CD14-positive monocyte (primary cell): Measurements from ENCODE around the gene CHCHD10. TPM values are rescaled to one million over a fixed set of nuclear protein-coding genes. Genes with fewer than 3 reads are reported as not detected.

Source experiments
- DNase-seq, 3 donors: peaks; one replicate each; pipeline ENCODE4 v3.0.0-alpha.2; 2011 to 2022
- H2AFZ ChIP-seq: 2 replicates; pipeline ENCODE4 v1.6.0; 2012; ENCODE audit warnings: mild to moderate bottlenecking, low read depth, low read length, inconsistent platforms; ENCODE audit not compliant: insufficient read depth, poor library complexity, severe bottlenecking
- H3K27ac ChIP-seq, 2 donors: 1 replicate in 1 of 2; 2 replicates in 1 of 2; pipeline ENCODE4 v1.5.1; 2012 to 2013; ENCODE audit warnings: low read length in 2 of 2, control low read depth in 1 of 2, inconsistent platforms in 1 of 2, low read depth in 1 of 2, mild to moderate bottlenecking in 1 of 2
- H3K27me3 ChIP-seq, 2 donors: one replicate each; pipeline versions ENCODE4 v1.6.0 to v1.6.1; 2011 to 2013; ENCODE audit warnings: low read length in 2 of 2; ENCODE audit not compliant: control insufficient read depth in 2 of 2, insufficient read depth in 2 of 2
- H3K36me3 ChIP-seq, 2 donors: replicated peaks in 1 of 2; 1 replicate in 1 of 2; 2 replicates in 1 of 2; pipeline versions ENCODE4 v1.5.1 to v1.6.1; 2012 to 2013; ENCODE audit warnings: low read length in 2 of 2, control low read depth in 1 of 2, inconsistent platforms in 1 of 2, mild to moderate bottlenecking in 1 of 2; ENCODE audit not compliant: insufficient read depth in 2 of 2, control insufficient read depth in 1 of 2
- H3K4me1 ChIP-seq, 2 donors: 1 replicate in 1 of 2; 2 replicates in 1 of 2; pipeline versions ENCODE4 v1.5.1 to v1.6.1; 2012 to 2013; ENCODE audit warnings: low read length in 2 of 2, control low read depth in 1 of 2, inconsistent platforms in 1 of 2, mild to moderate bottlenecking in 1 of 2, moderate library complexity in 1 of 2; ENCODE audit not compliant: insufficient read depth in 2 of 2, control insufficient read depth in 1 of 2
- H3K4me2 ChIP-seq: replicated peaks from 2 replicates; pipeline ENCODE3; 2012; ENCODE audit warnings: low read length, moderate library complexity, mild to moderate bottlenecking; ENCODE audit not compliant: poor library complexity, severe bottlenecking; ENCODE audit errors: extremely low read depth
- H3K4me3 ChIP-seq, 3 experiments: fragments of 200-600 bp in 1 of 3; sonication (generic) in 1 of 3; replicated peaks in 1 of 3; 1 replicate in 2 of 3; 2 replicates in 1 of 3; pipeline ENCODE4 v1.5.1; 2011 to 2013; ENCODE audit warnings: low read length in 3 of 3, mild to moderate bottlenecking in 3 of 3, control low read depth in 2 of 3, low read depth in 2 of 3, inconsistent platforms in 1 of 3, moderate library complexity in 1 of 3
- H3K79me2 ChIP-seq: 2 replicates; pipeline ENCODE4 v1.6.0; 2012; ENCODE audit warnings: mild to moderate bottlenecking, control low read depth, inconsistent platforms, low read length, moderate library complexity; ENCODE audit not compliant: insufficient read depth
- H3K9ac ChIP-seq: 2 replicates; pipeline ENCODE4 v1.6.0; 2017; ENCODE audit warnings: low read length, mild to moderate bottlenecking; ENCODE audit not compliant: insufficient read depth, poor library complexity, severe bottlenecking
- H3K9me3 ChIP-seq, 2 donors: replicated peaks in 1 of 2; 1 replicate in 1 of 2; 2 replicates in 1 of 2; pipeline versions ENCODE4 v1.5.1 to v1.6.1; 2012 to 2013; ENCODE audit warnings: low read length in 2 of 2, control low read depth in 1 of 2; ENCODE audit not compliant: control insufficient read depth in 1 of 2, insufficient read depth in 1 of 2
- H4K20me1 ChIP-seq: 2 replicates; pipeline ENCODE4 v1.6.0; 2012; ENCODE audit warnings: mild to moderate bottlenecking, low read length, control low read depth, moderate library complexity; ENCODE audit not compliant: insufficient read depth
- H3K27ac Mint-ChIP-seq, 7 donors: one replicate each; pipeline ENCODE4 v1.8.0; 2020; ENCODE audit warnings: mild to moderate bottlenecking in 7 of 7, mixed read lengths in 7 of 7, moderate library complexity in 6 of 7, inconsistent platforms in 2 of 7
- H3K27me3 Mint-ChIP-seq, 3 donors: one replicate each; pipeline ENCODE4 v1.8.0; 2021 to 2022; ENCODE audit warnings: low read depth in 3 of 3, mild to moderate bottlenecking in 3 of 3, mixed read lengths in 3 of 3, moderate library complexity in 3 of 3, inconsistent platforms in 1 of 3
- H3K36me3 Mint-ChIP-seq, 2 donors: one replicate each; pipeline ENCODE4 v1.8.0; 2020; ENCODE audit warnings: mixed read lengths in 2 of 2, inconsistent platforms in 1 of 2, mild to moderate bottlenecking in 1 of 2
- H3K4me1 Mint-ChIP-seq: one replicate; pipeline ENCODE4 v1.8.0; 2020; ENCODE audit warnings: mild to moderate bottlenecking, mixed read lengths
- H3K4me3 Mint-ChIP-seq, 2 donors: one replicate each; pipeline ENCODE4 v1.8.0; 2020; ENCODE audit warnings: mild to moderate bottlenecking in 2 of 2, mixed read lengths in 2 of 2, moderate library complexity in 1 of 2
- H3K9me3 Mint-ChIP-seq, 7 donors: one replicate each; pipeline ENCODE4 v1.8.0; 2020 to 2022; ENCODE audit warnings: mixed read lengths in 7 of 7, mild to moderate bottlenecking in 6 of 7, moderate library complexity in 6 of 7, inconsistent platforms in 2 of 7
- CTCF ChIP-seq: fragments of 200-600 bp; IDR thresholded peaks from one replicate; pipeline ENCODE4 v1.8.0; 2022; ENCODE audit warnings: antibody characterized with exemption, mild to moderate bottlenecking
- WGBS: methylation state at CpG from one replicate; pipeline ENCODE4 v1.1.5; 2013; ENCODE audit warnings: missing lambda C conversion rate; ENCODE audit not compliant: insufficient coverage; 5-methylcytosine and 5-hydroxymethylcytosine counted together
- intact Hi-C, 2 donors: fragments of 100-400 bp; cut with micrococcal nuclease; formaldehyde crosslinking; loops; one replicate each; pipeline versions ENCODE4 v1.15.0 to v1.15.1; 2023
- polyA plus RNA-seq, 3 donors: library from polyadenylated mRNA; depleted of rRNA in 1 of 3; unstranded in 2 of 3; stranded (reverse) in 1 of 3; fragments of 300-500 nt in 2 of 3; fragments of >200 nt in 1 of 3; fragmentation: Illumina TruSeq in 2 of 3; gene quantifications; 1 replicate in 2 of 3; 2 replicates in 1 of 3; pipeline ENCODE4 v1.2.3, GENCODE V29; 2012 to 2021

CHCHD10 gene
- polyA plus RNA-seq, 3 donors: 15.3 to 46.7 (median 26.8) TPM

GRCh38 chr22:23743303-23743705, 24.5 kb downstream of the CHCHD10 start:
- Histone ChIP-seq H2AFZ (no peak overlapping the region), H3K27me3 (no peaks in the 10 kb centered on the region), H3K4me2 (no peak overlapping the region), H4K20me1 (no peaks in the 10 kb centered on the region), H3K4me1 (no peaks in the 10 kb centered on the region), H3K9ac (no peak overlapping the region), H3K79me2 (no peaks in the 10 kb centered on the region), H3K9me3 (no peaks in the 10 kb centered on the region), H3K4me3 (no peak overlapping the region), H3K36me3 (peaks cover 22 to 31% of the 10 kb centered on the region in 2 donors), H3K27ac (no peak overlapping the region)
- no peak for TF ChIP-seq CTCF
- H3K4me3 Mint-ChIP-seq: no peak overlapping the region
- DNase-seq: no peak
- peaks cover 0 to 1% (median 0%) of the 10 kb centered on the region in 7 donors for H3K9me3 Mint-ChIP-seq
- H3K27ac Mint-ChIP-seq: no peak overlapping the region
- H3K36me3 Mint-ChIP-seq: peaks cover 27 to 28% of the 10 kb centered on the region in 2 donors
- WGBS: no CpG with 5 or more reads among the region's 2 CpGs
- H3K27me3 Mint-ChIP-seq: peaks cover 0 to 2% (median 0%) of the 10 kb centered on the region in 3 donors
- intact Hi-C loops: no loop called here
- peaks cover 9% of the 10 kb centered on the region for H3K4me1 Mint-ChIP-seq

DNA sequence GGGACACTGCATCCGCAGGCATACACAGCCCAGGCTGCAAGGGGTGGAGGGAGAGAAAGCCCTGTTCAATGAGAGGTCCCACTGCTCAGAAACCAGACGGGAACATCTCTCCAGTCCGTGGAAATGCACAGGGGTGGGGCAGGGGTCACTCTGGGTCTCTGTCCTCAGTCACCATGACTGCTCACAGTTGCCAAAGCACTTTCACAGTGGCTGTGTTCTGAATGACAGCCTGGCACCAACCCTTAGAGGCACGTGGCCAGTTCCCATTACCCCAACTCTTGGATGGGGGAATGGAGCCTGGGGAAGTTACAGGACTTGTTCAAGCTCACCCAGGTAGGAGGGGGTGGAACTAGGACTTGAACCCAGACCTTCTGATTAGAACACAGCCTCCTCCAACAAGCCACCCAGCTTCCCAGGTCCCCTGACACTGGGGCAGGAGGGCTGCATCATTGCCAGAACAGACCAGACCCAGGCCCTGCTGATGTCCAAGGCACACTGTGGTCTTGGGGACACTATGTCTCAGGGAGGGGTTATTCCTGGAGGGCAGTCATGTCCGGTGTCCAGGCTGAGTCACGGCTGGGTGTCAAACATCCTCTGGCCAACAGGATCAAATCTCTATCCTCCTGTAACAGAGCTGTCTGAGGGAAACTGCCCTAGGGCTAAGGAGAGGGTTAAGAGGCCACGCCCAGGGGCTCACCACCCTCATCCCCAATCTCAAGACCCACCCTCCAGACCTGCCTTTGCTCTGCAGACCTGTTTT, 25.1 kb downstream of the CHCHD10 start:
- TF ChIP-seq CTCF: no peak
- H3K36me3 Mint-ChIP-seq: peaks cover 27 to 28% of the 10 kb centered on the region in 2 donors
- no peak overlapping the region for H2AFZ ChIP-seq
- H3K27ac Mint-ChIP-seq: no peak overlapping the region
- H3K9me3 ChIP-seq: no peaks in the 10 kb centered on the region
- H3K27me3 Mint-ChIP-seq: peaks cover 0 to 2% (median 0%) of the 10 kb centered on the region in 3 donors
- intact Hi-C loops: no loop called here
- no peak overlapping the region for H3K4me2 ChIP-seq
- no peaks in the 10 kb centered on the region for H4K20me1 ChIP-seq
- H3K9ac ChIP-seq: no peak overlapping the region
- H3K9me3 Mint-ChIP-seq: peaks cover 0 to 1% (median 0%) of the 10 kb centered on the region in 7 donors
- peaks cover 22 to 31% of the 10 kb centered on the region in 2 donors for H3K36me3 ChIP-seq
- no peaks in the 10 kb centered on the region for H3K27me3 ChIP-seq
- H3K4me1 Mint-ChIP-seq: peaks cover 9% of the 10 kb centered on the region
- no peaks in the 10 kb centered on the region for H3K79me2 ChIP-seq
- H3K27ac ChIP-seq: no peak overlapping the region
- H3K4me3 Mint-ChIP-seq: no peak overlapping the region
- DNase-seq: no peak
- H3K4me1 ChIP-seq: no peaks in the 10 kb centered on the region
- H3K4me3 ChIP-seq: no peak overlapping the region
- 95% methylated on average over 3 of the region's 7 CpGs for WGBS
